BLaER1 (cell line): ENCODE measurements around the gene PLEKHG4B.

ENCODE experiments used
- H3K27ac ChIP-seq: shearing (Covaris generic); formaldehyde crosslinking; 2 replicates; pipeline ENCODE4 v1.8.1; 2022
- H3K27me3 ChIP-seq: shearing (Covaris generic); formaldehyde crosslinking; 2 replicates; pipeline ENCODE4 v1.8.1; 2022
- H3K36me3 ChIP-seq: shearing (Covaris generic); formaldehyde crosslinking; 2 replicates; pipeline ENCODE4 v1.8.1; 2022
- H3K4me1 ChIP-seq: shearing (Covaris generic); formaldehyde crosslinking; 2 replicates; pipeline ENCODE4 v1.8.1; 2022
- H3K4me2 ChIP-seq: shearing (Covaris generic); formaldehyde crosslinking; 2 replicates; pipeline ENCODE4 v1.8.1; 2022
- H3K4me3 ChIP-seq: shearing (Covaris generic); formaldehyde crosslinking; 2 replicates; pipeline ENCODE4 v1.8.1; 2022
- H3K9ac ChIP-seq: shearing (Covaris generic); formaldehyde crosslinking; 2 replicates; pipeline ENCODE4 v1.8.1; 2022
- H3K9me3 ChIP-seq: shearing (Covaris generic); formaldehyde crosslinking; 2 replicates; pipeline ENCODE4 v1.8.1; 2022
- H4K20me1 ChIP-seq: shearing (Covaris generic); formaldehyde crosslinking; 2 replicates; pipeline ENCODE4 v1.8.1; 2022
- Cebpa-rat ChIP-seq: shearing (Covaris generic); IDR thresholded peaks from 2 replicates; pipeline ENCODE4 v1.8.1; 2022

Gene PLEKHG4B

DNA sequence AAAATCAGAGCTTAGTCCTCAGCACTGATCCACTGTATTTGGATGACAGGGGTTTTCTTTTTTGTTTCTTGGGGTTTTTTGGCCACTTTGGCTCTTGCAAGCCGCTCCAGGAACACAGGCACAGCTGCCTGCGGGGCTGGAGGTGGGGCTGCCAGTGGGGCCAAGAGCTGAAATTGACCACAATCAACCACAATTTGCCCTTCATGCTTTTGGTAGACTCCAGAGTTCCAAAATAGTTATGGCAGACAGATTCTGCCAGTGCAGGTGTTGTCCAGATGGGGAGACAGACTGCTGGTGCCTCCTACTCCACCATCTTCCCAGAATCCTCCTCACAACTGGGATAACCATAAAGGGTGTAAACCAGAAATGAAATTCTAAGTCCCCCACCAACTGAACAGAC lies 36.5 kb downstream of the PLEKHG4B start:
- H3K9ac ChIP-seq, result no peak overlapping the region
- H3K27me3 ChIP-seq, result no peaks in the 10 kb centered on the region
- H3K27ac ChIP-seq, result no peak overlapping the region
- peaks cover 36% of the 10 kb centered on the region; the same call in 1 of the 2 replicates for H4K20me1 ChIP-seq
- peak overlapping the region; percentile 8; the same call in 1 of the 2 replicates for H3K4me2 ChIP-seq
- peaks cover 12% of the 10 kb centered on the region for H3K4me1 ChIP-seq
- H3K9me3 ChIP-seq, result peaks cover 88% of the 10 kb centered on the region
- H3K4me3 ChIP-seq, result no peak overlapping the region
- H3K36me3 ChIP-seq, result peaks cover 98% of the 10 kb centered on the region
- no peak for TF ChIP-seq Cebpa-rat

DNA sequence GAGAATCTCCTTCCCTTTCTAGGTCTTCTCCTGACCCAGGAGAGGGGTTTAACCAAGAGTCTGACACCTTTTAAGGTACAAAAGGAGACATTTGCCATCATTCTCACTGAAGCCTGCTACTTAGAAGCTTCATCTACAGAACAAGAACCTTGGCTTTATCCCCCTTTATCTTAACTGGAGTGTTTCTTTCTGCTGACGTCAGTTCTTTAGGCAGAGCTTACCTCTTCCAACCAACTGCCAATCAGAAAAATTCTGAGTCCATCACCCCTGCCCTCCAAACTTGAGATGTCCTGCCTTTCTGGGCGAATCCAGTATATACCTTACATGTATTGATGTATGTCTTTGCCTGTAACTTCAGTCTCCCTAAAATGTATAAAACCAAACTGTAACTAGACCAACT lies 37.2 kb downstream of the PLEKHG4B start:
- H3K4me2 ChIP-seq, result no peak overlapping the region
- peaks cover 12% of the 10 kb centered on the region for H3K4me1 ChIP-seq
- H3K4me3 ChIP-seq, result no peak overlapping the region
- H3K27me3 ChIP-seq, result no peaks in the 10 kb centered on the region
- no peak overlapping the region for H3K27ac ChIP-seq
- no peak for TF ChIP-seq Cebpa-rat
- H3K9ac ChIP-seq, result no peak overlapping the region
- peaks cover 95% of the 10 kb centered on the region for H3K36me3 ChIP-seq
- H4K20me1 ChIP-seq, result peaks cover 36% of the 10 kb centered on the region; the same call in 1 of the 2 replicates
- peaks cover 84% of the 10 kb centered on the region for H3K9me3 ChIP-seq

DNA sequence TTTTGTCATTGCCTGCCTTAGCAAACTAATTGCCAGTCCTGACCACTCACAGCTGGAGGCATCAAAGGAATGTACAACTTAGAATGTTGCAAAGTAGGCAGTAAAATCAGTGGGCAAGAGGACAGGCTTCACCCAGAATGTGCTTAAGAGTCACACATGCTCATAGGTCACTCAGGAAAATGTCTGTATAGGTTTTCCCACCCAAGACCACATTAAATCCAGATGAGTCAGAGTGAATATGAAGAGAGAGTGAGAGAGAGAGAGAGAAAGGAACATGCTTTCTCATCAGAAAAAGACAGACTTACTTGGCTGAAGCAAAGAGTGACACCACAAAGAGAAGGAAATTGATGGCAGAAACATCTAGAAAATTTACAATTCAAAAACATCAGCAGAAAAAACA lies 37.9 kb downstream of the PLEKHG4B start:
- Histone ChIP-seq H4K20me1 (peaks cover 36% of the 10 kb centered on the region; the same call in 1 of the 2 replicates), H3K27me3 (no peaks in the 10 kb centered on the region), H3K9me3 (peaks cover 80% of the 10 kb centered on the region), H3K27ac (no peak overlapping the region), H3K4me3 (no peak overlapping the region), H3K4me1 (peaks cover 12% of the 10 kb centered on the region), H3K36me3 (peaks cover 95% of the 10 kb centered on the region), H3K9ac (no peak overlapping the region), H3K4me2 (no peak overlapping the region)
- no peak for TF ChIP-seq Cebpa-rat

DNA sequence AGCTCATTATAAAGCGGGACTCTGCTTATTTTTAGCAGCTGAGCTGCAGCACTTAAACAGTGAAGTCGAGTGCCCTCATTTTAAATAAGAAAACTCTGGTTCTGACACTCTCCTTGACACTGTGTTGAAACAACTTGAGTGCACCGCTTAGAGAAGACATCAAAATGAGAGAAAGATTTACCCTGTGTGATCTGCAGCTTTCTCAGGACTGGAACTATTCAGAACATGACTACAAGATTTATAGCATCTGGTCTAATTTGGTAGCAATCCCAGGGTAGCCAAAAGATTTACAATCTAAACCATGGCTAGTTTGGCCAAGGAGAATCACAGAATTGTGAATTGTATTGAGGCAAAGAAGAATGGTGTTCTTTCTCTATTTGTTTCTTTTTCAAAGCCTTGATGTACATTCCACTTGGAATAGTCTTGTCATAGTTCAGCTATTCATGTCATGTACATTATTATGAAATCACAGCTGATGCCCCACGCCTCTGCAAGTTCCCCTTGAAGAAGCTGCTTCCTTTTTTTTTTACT lies 38.7 kb downstream of the PLEKHG4B start:
- H3K9ac ChIP-seq, result no peak overlapping the region
- peaks cover 12% of the 10 kb centered on the region for H3K4me1 ChIP-seq
- no peak overlapping the region for H3K4me3 ChIP-seq
- no peak overlapping the region for H3K27ac ChIP-seq
- H3K9me3 ChIP-seq, result peaks cover 72% of the 10 kb centered on the region
- TF ChIP-seq Cebpa-rat, result no peak
- H3K36me3 ChIP-seq, result peaks cover 95% of the 10 kb centered on the region
- no peaks in the 10 kb centered on the region for H3K27me3 ChIP-seq
- H4K20me1 ChIP-seq, result peaks cover 37% of the 10 kb centered on the region; the same call in 1 of the 2 replicates
- no peak overlapping the region for H3K4me2 ChIP-seq

DNA sequence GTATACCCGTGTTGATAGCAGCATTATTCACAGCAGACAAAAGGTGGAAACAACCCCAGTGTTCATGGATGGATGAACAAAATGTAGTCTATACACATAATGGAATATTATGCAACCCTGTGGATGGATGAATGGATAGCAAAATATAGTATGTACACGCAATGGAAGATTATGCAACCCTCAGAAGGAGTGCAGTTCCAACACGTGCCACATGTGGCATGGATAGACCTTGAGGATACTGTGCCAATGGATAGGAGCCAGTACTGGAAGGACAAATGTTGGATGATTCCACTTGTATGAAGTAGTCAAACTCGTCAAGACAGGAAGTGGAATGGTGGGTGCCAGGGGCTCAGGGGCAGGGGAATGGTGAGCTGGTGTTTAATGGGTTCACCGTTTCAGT lies 44.9 kb downstream of the PLEKHG4B start:
- Histone ChIP-seq H3K4me1 (no peaks in the 10 kb centered on the region), H3K9me3 (peaks cover 19% of the 10 kb centered on the region), H4K20me1 (peaks cover 59% of the 10 kb centered on the region), H3K4me3 (no peak overlapping the region), H3K27me3 (no peaks in the 10 kb centered on the region), H3K36me3 (peaks cover 84% of the 10 kb centered on the region), H3K9ac (no peak overlapping the region), H3K27ac (no peak overlapping the region), H3K4me2 (no peak overlapping the region)
- peak; percentile 60; the same call in 1 of the 2 replicates for TF ChIP-seq Cebpa-rat

DNA sequence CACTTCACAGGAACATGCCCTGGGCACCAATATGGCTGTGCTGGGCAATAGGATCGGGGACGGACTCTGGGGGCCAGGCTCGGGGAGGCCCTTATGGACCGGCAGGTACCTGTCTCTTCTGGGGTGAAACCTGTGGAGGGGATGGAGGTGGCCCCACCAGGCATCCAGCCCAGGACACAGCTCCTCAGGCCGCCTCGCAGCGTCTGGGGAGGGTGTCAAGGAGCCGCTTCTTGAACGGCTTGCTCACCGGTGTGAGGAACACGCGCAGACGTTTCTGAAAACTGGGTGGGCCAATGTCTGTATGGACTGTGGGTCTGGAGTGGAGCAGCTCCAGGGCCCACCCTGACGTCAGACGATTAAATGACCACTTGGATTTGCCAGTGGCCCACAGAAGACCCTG lies 45.8 kb downstream of the PLEKHG4B start:
- Histone ChIP-seq H3K9me3 (peaks cover 13% of the 10 kb centered on the region), H3K27me3 (no peaks in the 10 kb centered on the region), H3K4me2 (no peak overlapping the region), H3K27ac (no peak overlapping the region), H3K4me1 (no peaks in the 10 kb centered on the region), H3K4me3 (no peak overlapping the region), H3K36me3 (peaks cover 84% of the 10 kb centered on the region), H3K9ac (no peak overlapping the region), H4K20me1 (peaks cover 52% of the 10 kb centered on the region)
- no peak for TF ChIP-seq Cebpa-rat

DNA sequence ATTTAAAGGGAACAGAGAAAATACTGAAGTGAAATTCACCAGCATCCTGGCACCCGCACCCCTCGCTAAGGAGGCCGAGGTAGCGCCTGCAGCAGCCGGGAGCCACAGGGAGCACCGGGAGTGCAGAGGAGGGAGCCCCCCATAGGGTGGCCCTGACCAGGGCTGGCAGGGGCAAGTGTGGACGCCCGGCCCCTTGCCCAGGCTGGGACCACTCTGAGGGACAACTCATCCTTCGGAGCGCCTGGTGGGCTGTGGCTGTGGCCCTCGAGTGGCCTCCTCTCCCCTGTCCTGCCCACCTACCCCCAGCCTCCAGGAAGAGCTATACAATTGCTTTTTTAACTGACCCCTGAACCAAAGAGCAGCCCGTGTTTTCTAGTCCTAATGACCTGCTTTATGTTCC lies 47.0 kb downstream of the PLEKHG4B start:
- Histone ChIP-seq H3K4me2 (no peak overlapping the region), H3K27me3 (no peaks in the 10 kb centered on the region), H4K20me1 (peaks cover 49% of the 10 kb centered on the region), H3K4me3 (no peak overlapping the region), H3K36me3 (peaks cover 85% of the 10 kb centered on the region), H3K4me1 (no peaks in the 10 kb centered on the region), H3K9me3 (0 out of 2 replicates have a peak, but pooled peaks cover 3% of the 10 kb centered on the region), H3K27ac (no peak overlapping the region), H3K9ac (no peak overlapping the region)
- TF ChIP-seq Cebpa-rat, result no peak

DNA sequence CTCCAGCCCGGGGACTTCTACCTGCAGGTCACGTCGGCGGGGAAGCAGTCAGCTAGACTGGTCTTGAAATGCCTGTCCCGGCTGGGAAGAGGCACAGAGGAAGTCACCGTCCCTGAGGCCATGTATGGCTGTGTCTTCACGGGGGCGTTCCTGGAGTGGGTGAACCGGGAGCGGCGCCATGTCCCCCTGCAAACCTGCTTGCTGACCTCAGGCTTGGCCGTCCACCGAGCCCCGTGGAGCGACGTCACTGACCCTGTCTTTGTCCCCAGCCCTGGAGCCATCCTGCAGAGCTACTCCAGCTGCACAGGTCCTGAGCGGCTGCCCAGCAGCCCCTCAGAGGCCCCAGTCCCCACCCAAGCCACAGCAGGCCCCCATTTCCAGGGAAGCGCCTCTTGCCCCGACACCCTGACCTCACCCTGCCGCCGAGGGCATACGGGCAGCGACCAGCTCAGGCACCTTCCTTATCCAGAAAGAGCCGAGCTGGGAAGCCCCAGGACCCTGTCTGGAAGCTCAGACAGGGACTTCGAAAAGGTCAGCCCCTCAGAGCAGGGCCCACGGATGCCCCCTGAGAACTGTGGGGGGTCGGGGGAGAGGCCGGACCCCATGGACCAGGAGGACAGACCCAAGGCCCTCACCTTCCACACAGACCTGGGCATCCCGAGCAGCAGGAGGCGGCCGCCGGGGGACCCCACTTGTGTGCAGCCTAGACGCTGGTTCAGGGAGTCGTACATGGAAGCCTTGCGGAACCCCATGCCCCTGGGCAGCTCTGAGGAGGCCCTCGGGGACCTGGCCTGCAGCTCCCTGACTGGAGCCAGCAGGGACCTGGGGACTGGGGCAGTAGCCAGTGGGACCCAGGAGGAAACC lies 47.8 kb downstream of the PLEKHG4B start:
- peaks cover 49% of the 10 kb centered on the region for H4K20me1 ChIP-seq
- no peak overlapping the region for H3K4me2 ChIP-seq
- no peak overlapping the region for H3K4me3 ChIP-seq
- H3K27me3 ChIP-seq, result no peaks in the 10 kb centered on the region
- peaks cover 6% of the 10 kb centered on the region for H3K9me3 ChIP-seq
- H3K27ac ChIP-seq, result no peak overlapping the region
- H3K9ac ChIP-seq, result no peak overlapping the region
- no peaks in the 10 kb centered on the region for H3K4me1 ChIP-seq
- H3K36me3 ChIP-seq, result peaks cover 86% of the 10 kb centered on the region
- TF ChIP-seq Cebpa-rat, result no peak

DNA sequence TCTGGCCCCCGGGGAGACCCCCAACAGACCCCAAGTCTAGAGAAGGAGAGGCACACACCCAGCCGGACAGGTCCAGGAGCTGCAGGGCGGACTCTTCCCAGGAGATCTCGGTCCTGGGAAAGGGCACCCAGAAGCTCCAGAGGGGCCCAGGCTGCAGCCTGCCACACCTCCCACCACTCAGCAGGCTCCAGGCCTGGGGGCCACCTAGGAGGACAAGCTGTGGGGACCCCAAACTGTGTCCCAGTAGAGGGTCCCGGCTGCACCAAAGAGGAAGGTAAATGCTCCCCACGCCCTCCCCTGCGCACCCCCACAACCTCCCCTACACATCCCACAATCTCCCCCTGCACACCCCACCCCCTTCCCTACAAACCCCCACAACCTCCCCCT lies 48.5 kb downstream of the PLEKHG4B start:
- H3K4me3 ChIP-seq, result no peak overlapping the region
- H3K9me3 ChIP-seq, result peaks cover 12% of the 10 kb centered on the region
- H3K27ac ChIP-seq, result no peak overlapping the region
- TF ChIP-seq Cebpa-rat, result no peak
- H3K27me3 ChIP-seq, result no peaks in the 10 kb centered on the region
- peaks cover 87% of the 10 kb centered on the region for H3K36me3 ChIP-seq
- no peaks in the 10 kb centered on the region for H3K4me1 ChIP-seq
- H3K4me2 ChIP-seq, result no peak overlapping the region
- peaks cover 49% of the 10 kb centered on the region for H4K20me1 ChIP-seq
- no peak overlapping the region for H3K9ac ChIP-seq

DNA sequence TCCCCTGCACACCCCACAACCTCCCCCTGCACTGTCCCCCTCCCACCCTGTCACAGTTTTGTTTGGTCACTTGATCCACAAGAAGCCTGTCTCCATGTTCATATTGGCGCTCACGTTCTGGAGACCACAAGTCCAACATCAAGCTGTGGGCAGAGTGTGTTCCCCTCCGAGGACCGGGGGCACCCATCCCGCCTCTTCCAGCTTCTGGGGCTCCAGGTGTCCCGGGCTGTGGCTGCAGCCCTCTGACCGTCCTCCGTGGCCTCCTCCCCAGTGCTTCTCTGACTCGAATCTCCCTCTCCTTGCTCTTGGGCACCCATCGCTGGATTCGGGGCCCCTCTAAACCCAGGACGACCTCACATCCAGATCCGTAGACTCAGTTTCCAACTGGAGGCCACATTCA lies 49.2 kb downstream of the PLEKHG4B start:
- Histone ChIP-seq H3K4me2 (no peak overlapping the region), H4K20me1 (peaks cover 43% of the 10 kb centered on the region), H3K27me3 (no peaks in the 10 kb centered on the region), H3K27ac (no peak overlapping the region), H3K4me3 (no peak overlapping the region), H3K9ac (no peak overlapping the region), H3K36me3 (peaks cover 88% of the 10 kb centered on the region), H3K9me3 (peaks cover 19% of the 10 kb centered on the region), H3K4me1 (no peaks in the 10 kb centered on the region)
- no peak for TF ChIP-seq Cebpa-rat
